ENCODE results near the gene RAB3IL1. TPM values are rescaled to one million over a fixed set of nuclear protein-coding genes. Genes with fewer than 3 reads are reported as not detected.

The RAB3IL1 gene
- total and polyA plus RNA-seq, 9 of the 15 experiments (the other 6 are each of a cell fraction or from before 2014, with no cell fraction given): 0.15 to 42.6 (median 15.5) TPM

GRCh38 chr11:61950035-61950547, 32.7 kb upstream of the RAB3IL1 start, which contains the start of gene BEST1 (continued):
- TF ChIP-seq ZNF449 (CRISPR knock-in tag; IDR thresholded peaks at IDR 0.05) (peak; percentile 16; the same call in 1 of the 2 replicates), HOMEZ (CRISPR knock-in tag; IDR thresholded peaks at IDR 0.05) (0 out of 2 replicates have a peak, but pooled peaks have one; percentile 18), E2F8 (IDR thresholded peaks at IDR 0.05; ENCODE audit: low read depth, partially characterized antibody) (no peak), RAD51 (IDR thresholded peaks at IDR 0.05; ENCODE audit: borderline replicate concordance, low read depth) (no peak), ZNF717 (CRISPR knock-in tag; IDR thresholded peaks at IDR 0.05) (0 out of 2 replicates have a peak, but pooled peaks have one; percentile 39), LARP7 (IDR thresholded peaks at IDR 0.05) (no peak), ZNF175 (CRISPR knock-in tag; IDR thresholded peaks at IDR 0.05; ENCODE audit: low read depth) (0 out of 2 replicates have a peak, but pooled peaks have one; percentile 53), PURB (CRISPR knock-in tag; IDR thresholded peaks at IDR 0.05; ENCODE audit: low read depth) (no peak), NCOA2 (IDR thresholded peaks at IDR 0.05; ENCODE audit: partially characterized antibody in 2 of 2) (no peak), NR2F6 (CRISPR knock-in tag; IDR thresholded peaks at IDR 0.05) (0 out of 2 replicates have a peak, but pooled peaks have one; percentile 78), BRD4 (IDR thresholded peaks at IDR 0.05) (peak; percentile 86), RNF219 (CRISPR knock-in tag; IDR thresholded peaks at IDR 0.05) (no peak), FOSL1 (tag; conservative IDR thresholded peaks at IDR 0.05) (no peak), NFIC (IDR thresholded peaks at IDR 0.05) (no peak), GTF2E2 (tag; IDR thresholded peaks at IDR 0.05) (0 out of 2 replicates have a peak, but pooled peaks have one; percentile 59), ZNF232 (CRISPR knock-in tag; IDR thresholded peaks at IDR 0.05) (no peak), CBX5 (IDR thresholded peaks at IDR 0.05; ENCODE audit: borderline replicate concordance, low read depth) (no peak), SP1 (CRISPR knock-in tag; IDR thresholded peaks at IDR 0.05) (peak; percentile 61; the same call in 1 of the 2 replicates), PRPF4 (IDR thresholded peaks at IDR 0.05; ENCODE audit: insufficient read depth, low read depth, low read length, poor library complexity, severe bottlenecking) (no peak), YBX1 (IDR thresholded peaks at IDR 0.05) (no peak)

Measured in K562 (cell line).